ENCODE data around the gene MRPL49. TPM values are rescaled to one million over a fixed set of nuclear protein-coding genes. Genes with fewer than 3 reads are reported as not detected.

Gene MRPL49
- total and polyA plus RNA-seq, 9 of the 15 experiments (the other 6 are each of a cell fraction or from before 2014, with no cell fraction given): 74.3 to 132 (median 91.2) TPM

DNA sequence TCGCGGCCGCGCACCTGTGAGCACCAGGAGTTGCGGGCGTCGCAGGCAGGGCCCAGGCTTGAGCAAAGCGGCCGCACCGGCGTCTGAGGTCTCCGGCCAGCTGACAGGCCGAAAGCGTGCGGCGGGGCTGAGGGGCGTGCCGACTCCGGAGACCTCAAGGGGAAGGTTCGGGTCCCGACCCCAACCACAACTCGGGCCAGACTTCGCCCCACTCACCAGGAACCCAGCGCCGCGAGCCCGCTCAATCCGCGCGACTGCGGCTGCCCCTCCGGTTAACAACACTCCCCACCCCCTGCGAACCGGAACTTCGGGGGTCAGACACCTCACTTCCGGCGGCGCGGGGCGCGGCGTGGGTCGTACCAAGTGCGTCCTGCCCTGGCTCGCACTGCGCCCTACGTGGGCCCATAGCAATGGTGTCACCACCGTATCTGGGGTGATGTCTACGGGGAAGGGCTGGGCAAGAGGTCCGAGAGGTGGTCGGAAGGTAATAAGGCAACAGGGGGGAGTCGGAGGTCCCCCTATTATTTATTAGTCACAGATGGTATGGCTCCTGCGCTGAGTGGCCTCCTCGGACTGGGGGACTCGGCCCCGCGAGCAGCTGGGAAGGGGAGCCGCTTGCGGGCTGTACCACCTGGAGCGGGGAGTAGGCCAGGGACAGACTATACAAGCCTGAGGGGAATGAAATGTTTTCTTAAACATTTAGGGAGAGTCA lies 12.3 kb downstream of the MRPL49 start, which contains the start of gene SYVN1 (continued):
- TF ChIP-seq RBM17 (IDR thresholded peaks at IDR 0.05; ENCODE audit: borderline replicate concordance, low read depth, low read length) (no peak), ETV1 (tag; conservative IDR thresholded peaks at IDR 0.05; ENCODE audit: low read depth) (peak; percentile 89), ADNP (tag; IDR thresholded peaks at IDR 0.05) (no peak), NCOA2 (IDR thresholded peaks at IDR 0.05; ENCODE audit: partially characterized antibody in 2 of 2) (no peak), ZNF12 (CRISPR knock-in tag; IDR thresholded peaks at IDR 0.05) (no peak; the same call in 1 of the 2 replicates), ZNF518B (CRISPR knock-in tag; IDR thresholded peaks at IDR 0.05) (no peak), AFF4 (CRISPR knock-in tag; IDR thresholded peaks at IDR 0.05) (no peak), ZNF133 (CRISPR knock-in tag; IDR thresholded peaks at IDR 0.05) (no peak), EP400 (IDR thresholded peaks at IDR 0.05) (peak; percentile 99), ZNF407 (IDR thresholded peaks at IDR 0.05; ENCODE audit: low read depth) (peak; percentile 64), HMGN3 (IDR thresholded peaks at IDR 0.05; ENCODE audit: borderline replicate concordance, extremely low read depth, insufficient read length, low read depth, low read length) (peak; percentile 80)
